Ishikawa (cell line): ENCODE results near the gene KLHL3.

Source experiments
- CEBPB ChIP-seq: IDR thresholded peaks from 2 replicates; pipeline ENCODE4 v1.6.1; 2012
- CREB1 ChIP-seq: IDR thresholded peaks from 2 replicates; pipeline ENCODE4 v1.6.1; 2012; ENCODE audit warnings: low read depth
- EGR1 ChIP-seq: IDR thresholded peaks from 2 replicates; pipeline ENCODE4 v1.6.1; 2012
- EP300 ChIP-seq: IDR thresholded peaks from 2 replicates; pipeline ENCODE4 v1.6.1; 2012; ENCODE audit warnings: borderline replicate concordance
- FOXM1 ChIP-seq: IDR thresholded peaks from 2 replicates; pipeline ENCODE4 v1.6.1; 2012; ENCODE audit warnings: low read depth, borderline replicate concordance
- NFIC ChIP-seq: IDR thresholded peaks from 2 replicates; pipeline ENCODE4 v1.6.1; 2012
- RAD21 ChIP-seq: IDR thresholded peaks from 2 replicates; pipeline ENCODE4 v1.6.1; 2012; ENCODE audit warnings: low read depth
- TAF1 ChIP-seq: IDR thresholded peaks from 2 replicates; pipeline ENCODE4 v1.6.1; 2012; ENCODE audit warnings: low read depth, mild to moderate bottlenecking
- TCF12 ChIP-seq: IDR thresholded peaks from 2 replicates; pipeline ENCODE4 v1.6.1; 2012; ENCODE audit warnings: low read depth
- TEAD4 ChIP-seq: IDR thresholded peaks from 2 replicates; pipeline ENCODE4 v1.6.1; 2012
- YY1 ChIP-seq: IDR thresholded peaks from 2 replicates; pipeline ENCODE4 v1.6.1; 2012; ENCODE audit warnings: low read depth
- ZBTB7A ChIP-seq: IDR thresholded peaks from 2 replicates; pipeline ENCODE4 v1.6.1; 2012; ENCODE audit warnings: low read depth
- TF ChIP-seq, protein P1 (sequence below): IDR thresholded peaks from 2 replicates; pipeline ENCODE4 v1.6.1; 2012; ENCODE audit warnings: low read depth, mild to moderate bottlenecking
- TF ChIP-seq, protein P2 (sequence below): IDR thresholded peaks from 2 replicates; pipeline ENCODE4 v1.6.1; 2012
- TF ChIP-seq, protein P3 (sequence below): IDR thresholded peaks from 2 replicates; pipeline ENCODE4 v1.6.1; 2012

KLHL3 gene

DNA sequence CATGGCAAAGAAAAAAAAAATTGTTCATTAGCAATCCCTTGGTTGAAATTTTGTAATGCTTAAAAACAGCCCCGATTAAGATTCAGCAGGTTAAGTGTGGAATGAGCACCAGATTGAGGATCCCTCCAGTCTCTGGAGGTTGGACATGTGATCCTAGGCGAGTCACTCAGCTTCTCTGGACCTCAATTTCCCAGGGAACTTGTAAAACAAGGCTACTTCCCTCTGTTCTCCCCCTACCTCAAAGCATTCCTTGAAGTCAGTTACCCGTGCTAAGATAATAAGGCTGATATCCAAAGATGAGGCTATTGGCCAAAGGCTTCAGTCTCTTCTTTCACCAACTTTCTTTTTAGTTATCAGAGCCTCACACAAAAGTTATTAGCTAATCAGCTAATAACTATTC lies 2.9 kb downstream of the KLHL3 start:
- TF ChIP-seq EP300 (no peak), ZBTB7A (no peak), RAD21 (no peak), NFIC (no peak), FOXM1 (no peak), EGR1 (no peak), CREB1 (no peak), TCF12 (no peak), TEAD4 (no peak), CEBPB (no peak), TAF1 (no peak), YY1 (no peak)
- TF ChIP-seq, protein P1, sequence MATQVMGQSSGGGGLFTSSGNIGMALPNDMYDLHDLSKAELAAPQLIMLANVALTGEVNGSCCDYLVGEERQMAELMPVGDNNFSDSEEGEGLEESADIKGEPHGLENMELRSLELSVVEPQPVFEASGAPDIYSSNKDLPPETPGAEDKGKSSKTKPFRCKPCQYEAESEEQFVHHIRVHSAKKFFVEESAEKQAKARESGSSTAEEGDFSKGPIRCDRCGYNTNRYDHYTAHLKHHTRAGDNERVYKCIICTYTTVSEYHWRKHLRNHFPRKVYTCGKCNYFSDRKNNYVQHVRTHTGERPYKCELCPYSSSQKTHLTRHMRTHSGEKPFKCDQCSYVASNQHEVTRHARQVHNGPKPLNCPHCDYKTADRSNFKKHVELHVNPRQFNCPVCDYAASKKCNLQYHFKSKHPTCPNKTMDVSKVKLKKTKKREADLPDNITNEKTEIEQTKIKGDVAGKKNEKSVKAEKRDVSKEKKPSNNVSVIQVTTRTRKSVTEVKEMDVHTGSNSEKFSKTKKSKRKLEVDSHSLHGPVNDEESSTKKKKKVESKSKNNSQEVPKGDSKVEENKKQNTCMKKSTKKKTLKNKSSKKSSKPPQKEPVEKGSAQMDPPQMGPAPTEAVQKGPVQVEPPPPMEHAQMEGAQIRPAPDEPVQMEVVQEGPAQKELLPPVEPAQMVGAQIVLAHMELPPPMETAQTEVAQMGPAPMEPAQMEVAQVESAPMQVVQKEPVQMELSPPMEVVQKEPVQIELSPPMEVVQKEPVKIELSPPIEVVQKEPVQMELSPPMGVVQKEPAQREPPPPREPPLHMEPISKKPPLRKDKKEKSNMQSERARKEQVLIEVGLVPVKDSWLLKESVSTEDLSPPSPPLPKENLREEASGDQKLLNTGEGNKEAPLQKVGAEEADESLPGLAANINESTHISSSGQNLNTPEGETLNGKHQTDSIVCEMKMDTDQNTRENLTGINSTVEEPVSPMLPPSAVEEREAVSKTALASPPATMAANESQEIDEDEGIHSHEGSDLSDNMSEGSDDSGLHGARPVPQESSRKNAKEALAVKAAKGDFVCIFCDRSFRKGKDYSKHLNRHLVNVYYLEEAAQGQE: no peak
- TF ChIP-seq, protein P2, sequence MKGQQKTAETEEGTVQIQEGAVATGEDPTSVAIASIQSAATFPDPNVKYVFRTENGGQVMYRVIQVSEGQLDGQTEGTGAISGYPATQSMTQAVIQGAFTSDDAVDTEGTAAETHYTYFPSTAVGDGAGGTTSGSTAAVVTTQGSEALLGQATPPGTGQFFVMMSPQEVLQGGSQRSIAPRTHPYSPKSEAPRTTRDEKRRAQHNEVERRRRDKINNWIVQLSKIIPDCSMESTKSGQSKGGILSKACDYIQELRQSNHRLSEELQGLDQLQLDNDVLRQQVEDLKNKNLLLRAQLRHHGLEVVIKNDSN: no peak
- TF ChIP-seq, protein P3, sequence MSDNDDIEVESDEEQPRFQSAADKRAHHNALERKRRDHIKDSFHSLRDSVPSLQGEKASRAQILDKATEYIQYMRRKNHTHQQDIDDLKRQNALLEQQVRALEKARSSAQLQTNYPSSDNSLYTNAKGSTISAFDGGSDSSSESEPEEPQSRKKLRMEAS: no peak

DNA sequence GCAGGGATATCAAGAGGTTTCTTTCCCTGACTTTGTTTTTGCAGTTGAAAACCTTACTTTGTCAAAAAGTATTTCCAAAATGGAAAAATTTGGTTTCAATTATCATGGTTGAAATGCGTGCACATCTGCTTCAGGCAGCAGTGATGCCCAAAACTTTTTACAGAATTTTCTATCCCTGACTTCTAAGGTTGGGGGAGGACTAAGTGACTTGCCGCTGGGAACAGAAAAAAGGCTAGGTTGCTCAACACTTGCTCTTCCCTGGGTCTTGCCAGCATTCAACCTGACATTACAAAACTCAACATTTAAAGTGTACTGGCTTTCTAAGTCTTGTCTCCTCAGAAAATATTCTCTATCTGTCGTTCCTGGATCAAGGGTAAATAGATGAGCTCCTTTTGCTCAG lies 4.7 kb downstream of the KLHL3 start:
- no peak for TF ChIP-seq ZBTB7A
- TF ChIP-seq YY1: no peak
- no peak for TF ChIP-seq TCF12
- no peak for TF ChIP-seq EGR1
- TF ChIP-seq CREB1: no peak
- no peak for TF ChIP-seq TAF1

DNA sequence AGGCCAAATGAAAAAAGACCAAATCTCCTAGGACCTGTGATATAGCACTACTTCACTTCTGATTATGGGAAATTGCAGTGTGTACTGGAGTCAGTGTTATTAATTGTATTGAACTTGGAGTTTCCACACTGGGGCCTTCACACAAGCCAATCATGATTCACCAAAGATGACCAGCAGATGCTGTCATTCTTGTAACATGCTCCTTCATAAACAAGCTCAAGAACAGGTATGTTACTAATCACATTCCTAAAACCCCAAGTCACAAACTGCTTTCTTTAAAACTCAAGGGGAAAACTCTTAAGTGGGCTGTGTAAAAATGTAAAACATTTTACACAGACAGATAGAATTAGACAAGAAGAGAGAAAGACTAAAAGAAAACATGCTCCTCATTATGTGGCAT lies 5.6 kb downstream of the KLHL3 start:
- no peak for TF ChIP-seq EP300
- no peak for TF ChIP-seq TEAD4
- no peak for TF ChIP-seq YY1
- TF ChIP-seq FOXM1: no peak
- no peak for TF ChIP-seq RAD21
- TF ChIP-seq, protein P2: no peak
- no peak for TF ChIP-seq TAF1
- TF ChIP-seq EGR1: no peak
- no peak for TF ChIP-seq CEBPB
- TF ChIP-seq NFIC: no peak
- TF ChIP-seq TCF12: no peak
- TF ChIP-seq, protein P3: no peak
- no peak for TF ChIP-seq CREB1
- TF ChIP-seq, protein P1: no peak
- TF ChIP-seq ZBTB7A: no peak

DNA sequence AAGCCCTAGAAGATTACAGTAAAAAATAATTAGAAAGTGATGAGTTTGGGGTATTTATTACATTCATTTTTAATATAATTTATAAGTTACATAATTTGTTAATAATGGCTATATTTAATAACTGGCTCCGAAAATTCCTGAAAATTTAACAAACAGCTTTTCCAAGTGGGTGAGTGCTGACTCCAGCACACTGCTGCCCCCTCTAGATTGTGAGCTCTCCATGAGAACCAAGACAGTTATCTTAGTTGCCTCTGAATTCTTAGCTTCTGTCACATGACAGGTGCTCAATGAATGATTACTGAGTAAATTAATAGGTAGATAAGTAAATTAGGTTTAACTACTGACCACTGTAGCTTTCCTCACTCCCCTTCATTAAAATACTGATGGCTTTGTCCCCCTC lies 7.8 kb downstream of the KLHL3 start:
- TF ChIP-seq RAD21: no peak
- no peak for TF ChIP-seq CEBPB
- no peak for TF ChIP-seq EGR1
- TF ChIP-seq EP300: no peak
- no peak for TF ChIP-seq NFIC
- no peak for TF ChIP-seq TAF1
- no peak for TF ChIP-seq CREB1

DNA sequence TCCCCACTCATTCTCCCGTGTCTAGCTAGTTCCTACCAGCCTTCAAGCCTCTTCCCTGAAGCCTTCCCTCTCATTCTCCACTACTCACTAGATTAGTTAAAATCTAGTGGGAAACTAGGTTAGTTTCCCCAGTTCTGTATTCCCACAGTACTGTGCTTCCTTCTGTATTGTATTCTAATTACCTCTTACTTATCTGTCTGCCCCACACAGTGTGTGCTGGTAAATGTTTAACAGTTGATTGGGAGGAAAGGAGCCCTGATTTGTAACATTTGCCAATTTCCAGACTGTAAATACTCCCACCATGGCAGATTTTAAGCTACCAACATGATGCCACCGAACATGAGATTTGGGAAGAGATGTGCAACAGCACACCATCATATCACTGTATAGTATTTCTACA lies 8.3 kb downstream of the KLHL3 start:
- TF ChIP-seq, protein P2: no peak
- no peak for TF ChIP-seq TAF1
- TF ChIP-seq EP300: no peak

DNA sequence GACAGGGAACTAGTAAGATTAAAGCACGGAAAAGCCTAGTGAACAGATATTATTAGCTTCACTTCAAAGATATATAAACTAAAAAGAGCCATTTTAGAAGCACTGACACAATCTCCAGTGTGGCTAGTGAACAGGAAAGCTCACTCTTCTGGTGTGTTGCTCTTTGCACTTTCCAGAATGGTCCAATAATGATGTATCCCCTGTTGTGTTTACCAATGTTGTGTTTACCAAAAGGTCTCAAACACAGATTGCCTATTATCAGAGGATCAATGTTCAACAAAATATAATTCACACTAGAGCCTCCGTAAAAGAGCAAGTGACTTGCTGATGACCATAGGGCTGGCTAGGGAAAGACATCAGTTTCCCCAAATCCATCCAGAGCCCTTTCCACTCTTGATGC lies 11.6 kb downstream of the KLHL3 start:
- TF ChIP-seq EGR1 (no peak), ZBTB7A (no peak), EP300 (no peak), CEBPB (no peak), CREB1 (no peak), RAD21 (no peak), TAF1 (no peak), YY1 (no peak), FOXM1 (no peak), TEAD4 (no peak), TCF12 (no peak)
- TF ChIP-seq, protein P1: no peak
- TF ChIP-seq, protein P2: no peak
- TF ChIP-seq, protein P3: no peak
